ENCODE data around the gene AASDHPPT. TPM values are rescaled to one million over a fixed set of nuclear protein-coding genes. Genes with fewer than 3 reads are reported as not detected.

AASDHPPT gene
- total RNA-seq, 2 donors from 2014 or later: 30.2 to 35.4 TPM

- Histone ChIP-seq H3K27me3 (replicated peaks; ENCODE audit: insufficient read depth) (no peaks in the 10 kb centered on the region), H3K4me1 (ENCODE audit: control insufficient read depth in 1 of 2, low read depth in 2 of 2) (peaks cover 12 to 37% of the 10 kb centered on the region in 2 donors), H3K36me3 (no peaks in the 10 kb centered on the region), H3K27ac (peak overlapping the region; percentile 87 to 91), H3K4me3 (peak overlapping the region; percentile 86), H3K9me3 (no peaks in the 10 kb centered on the region)
- TF ChIP-seq CTCF (IDR thresholded peaks at IDR 0.05): no peak
- ATAC-seq (ENCODE audit: insufficient number of reproducible peaks, low FRiP score, low read depth) (no peak), DNase-seq (ENCODE audit: low spot score) (no peak)
These were observed 1.1 kb upstream of the AASDHPPT start for GRCh38 chr11:106076171-106076918.

- TF ChIP-seq CTCF (IDR thresholded peaks at IDR 0.05): no peak
- peak within 1 kb of the TSS; percentile 86 for H3K4me3 ChIP-seq
- no peaks in the 10 kb centered on the region for H3K9me3 ChIP-seq
- peaks cover 13 to 40% of the 10 kb centered on the region in 2 donors for H3K4me1 ChIP-seq (ENCODE audit: control insufficient read depth in 1 of 2, low read depth in 2 of 2)
- ATAC-seq (ENCODE audit: insufficient number of reproducible peaks, low FRiP score, low read depth) (peak; percentile 96), DNase-seq (ENCODE audit: low spot score) (peak; percentile 92)
- no peaks in the 10 kb centered on the region for H3K36me3 ChIP-seq
- no peaks in the 10 kb centered on the region for H3K27me3 ChIP-seq (replicated peaks; ENCODE audit: insufficient read depth)
- H3K27ac ChIP-seq: peak within 1 kb of the TSS; percentile 91 to 96
These were observed 398 bp upstream of the AASDHPPT start, which contains the start of gene KBTBD3 for GRCh38 chr11:106076919-106077608. KBTBD3 (minus strand) TSS chr11:106077347; CDS start chr11:106059097, 18,250 bp downstream.

- DNase-seq (ENCODE audit: low spot score) (no peak), ATAC-seq (ENCODE audit: insufficient number of reproducible peaks, low FRiP score, low read depth) (no peak)
- Histone ChIP-seq H3K36me3 (no peaks in the 10 kb centered on the region), H3K4me1 (ENCODE audit: control insufficient read depth in 1 of 2, low read depth in 2 of 2) (peaks cover 17 to 42% of the 10 kb centered on the region in 2 donors), H3K27ac (no peak overlapping the region), H3K4me3 (no peak overlapping the region), H3K9me3 (no peaks in the 10 kb centered on the region), H3K27me3 (replicated peaks; ENCODE audit: insufficient read depth) (no peaks in the 10 kb centered on the region)
- no peak for TF ChIP-seq CTCF (IDR thresholded peaks at IDR 0.05)
These were observed 4.6 kb downstream of the AASDHPPT start for GRCh38 chr11:106082096-106082495.

- Histone ChIP-seq H3K27ac (peak overlapping the region in 1 of 2 donors; percentile 1), H3K4me3 (no peak overlapping the region), H3K36me3 (no peaks in the 10 kb centered on the region), H3K4me1 (ENCODE audit: control insufficient read depth in 1 of 2, low read depth in 2 of 2) (peaks cover 14 to 30% of the 10 kb centered on the region in 2 donors), H3K9me3 (no peaks in the 10 kb centered on the region), H3K27me3 (replicated peaks; ENCODE audit: insufficient read depth) (no peaks in the 10 kb centered on the region)
- ATAC-seq (ENCODE audit: insufficient number of reproducible peaks, low FRiP score, low read depth) (no peak), DNase-seq (ENCODE audit: low spot score) (no peak)
- no peak for TF ChIP-seq CTCF (IDR thresholded peaks at IDR 0.05)
These were observed 8.7 kb downstream of the AASDHPPT start for GRCh38 chr11:106086135-106086534.

- Histone ChIP-seq H3K4me1 (ENCODE audit: control insufficient read depth in 1 of 2, low read depth in 2 of 2) (peaks cover 13 to 24% of the 10 kb centered on the region in 2 donors), H3K4me3 (no peak overlapping the region), H3K27ac (peak overlapping the region in 1 of 2 donors; percentile 1), H3K9me3 (no peaks in the 10 kb centered on the region), H3K27me3 (replicated peaks; ENCODE audit: insufficient read depth) (no peaks in the 10 kb centered on the region), H3K36me3 (no peaks in the 10 kb centered on the region)
- TF ChIP-seq CTCF (IDR thresholded peaks at IDR 0.05): no peak
- ATAC-seq (ENCODE audit: insufficient number of reproducible peaks, low FRiP score, low read depth) (no peak), DNase-seq (ENCODE audit: low spot score) (no peak)
These were observed 9.4 kb downstream of the AASDHPPT start for GRCh38 chr11:106086850-106087249.
